ENCODE data around the gene ADORA2B.

DNA sequence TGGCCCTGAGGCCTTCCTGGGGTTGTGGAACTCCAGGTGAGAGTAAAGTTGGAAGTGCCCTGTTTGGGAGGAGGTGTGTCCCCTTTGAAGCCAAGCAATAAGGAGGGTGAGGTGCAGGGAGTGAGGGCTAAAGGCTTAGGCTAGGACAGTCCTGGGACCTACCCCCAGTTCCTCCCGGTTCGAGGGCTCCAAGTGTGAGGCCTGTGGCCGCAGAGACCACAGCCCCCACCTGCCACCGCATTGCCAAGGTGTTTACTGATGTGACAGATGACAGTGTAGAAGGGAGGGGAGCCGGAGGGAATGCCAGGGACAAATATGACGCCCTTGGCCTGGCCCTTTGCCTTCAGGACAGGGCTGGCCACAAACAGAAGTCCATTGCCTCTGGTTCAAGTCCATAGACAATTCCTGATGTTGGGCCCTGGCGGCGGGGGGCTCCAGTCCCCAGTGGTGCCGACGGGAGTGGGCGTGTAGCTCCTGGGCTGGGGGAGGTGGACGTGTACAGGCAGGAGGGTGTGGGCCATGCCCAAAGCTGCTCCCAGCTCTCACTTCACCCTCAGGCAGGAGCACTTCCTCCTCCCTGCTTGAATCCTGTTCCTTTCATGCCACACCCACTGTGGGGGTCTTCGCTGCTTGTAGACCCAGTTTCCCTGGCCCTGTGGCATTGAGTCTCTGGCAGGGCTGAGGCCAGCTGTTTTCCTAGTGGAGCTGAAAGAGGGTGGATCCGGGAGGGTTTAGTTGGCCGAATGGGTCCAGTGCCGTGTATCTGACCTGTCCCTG lies 3.2 kb downstream of the ADORA2B start:
- TF ChIP-seq, protein P1, sequence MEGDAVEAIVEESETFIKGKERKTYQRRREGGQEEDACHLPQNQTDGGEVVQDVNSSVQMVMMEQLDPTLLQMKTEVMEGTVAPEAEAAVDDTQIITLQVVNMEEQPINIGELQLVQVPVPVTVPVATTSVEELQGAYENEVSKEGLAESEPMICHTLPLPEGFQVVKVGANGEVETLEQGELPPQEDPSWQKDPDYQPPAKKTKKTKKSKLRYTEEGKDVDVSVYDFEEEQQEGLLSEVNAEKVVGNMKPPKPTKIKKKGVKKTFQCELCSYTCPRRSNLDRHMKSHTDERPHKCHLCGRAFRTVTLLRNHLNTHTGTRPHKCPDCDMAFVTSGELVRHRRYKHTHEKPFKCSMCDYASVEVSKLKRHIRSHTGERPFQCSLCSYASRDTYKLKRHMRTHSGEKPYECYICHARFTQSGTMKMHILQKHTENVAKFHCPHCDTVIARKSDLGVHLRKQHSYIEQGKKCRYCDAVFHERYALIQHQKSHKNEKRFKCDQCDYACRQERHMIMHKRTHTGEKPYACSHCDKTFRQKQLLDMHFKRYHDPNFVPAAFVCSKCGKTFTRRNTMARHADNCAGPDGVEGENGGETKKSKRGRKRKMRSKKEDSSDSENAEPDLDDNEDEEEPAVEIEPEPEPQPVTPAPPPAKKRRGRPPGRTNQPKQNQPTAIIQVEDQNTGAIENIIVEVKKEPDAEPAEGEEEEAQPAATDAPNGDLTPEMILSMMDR (IDR thresholded peaks at IDR 0.05; ENCODE audit: insufficient read depth, low read depth, low read length), result no peak
- TF ChIP-seq EZH2 (IDR thresholded peaks at IDR 0.05; ENCODE audit: insufficient read depth, low read length), result no peak
